HEK293 (cell line): ENCODE data around the gene DLX3.

Experiments
- CTCF ChIA-PET: fragments of 350-600 bp; formaldehyde crosslinking; extraction: SDS; loops from one replicate; lab custom pipeline; 2021; ENCODE audit warnings: antibody characterized with exemption; lab: Yijun Ruan, JAX
- POLR2A ChIA-PET: fragments of 300-600 bp; formaldehyde crosslinking; extraction: SDS; loops from one replicate; lab custom pipeline; 2020; ENCODE audit warnings: antibody characterized with exemption, inconsistent platforms; lab: Yijun Ruan, JAX
- H3K27ac ChIP-seq: fragments of 200-500 bp; sonication (Bioruptor generic); 2 replicates; pipeline ENCODE4 v1.5.1; 2014; ENCODE audit warnings: low read depth, low read length, control low read depth, inconsistent platforms; ENCODE audit errors: extremely low read depth
- H3K36me3 ChIP-seq, 2 experiments: fragments of 200-500 bp in 1 of 2; sonication (Bioruptor generic) in 1 of 2; 1 replicate in 1 of 2; 2 replicates in 1 of 2; pipeline ENCODE4 v1.5.1; 2014 to 2017; ENCODE audit warnings: inconsistent platforms in 2 of 2, low read length in 2 of 2; ENCODE audit not compliant: control insufficient read depth in 2 of 2, insufficient read depth in 1 of 2
- H3K4me1 ChIP-seq: fragments of 200-500 bp; sonication (Bioruptor generic); 2 replicates; pipeline ENCODE4 v1.5.1; 2014; ENCODE audit warnings: mild to moderate bottlenecking, low read length, inconsistent platforms; ENCODE audit not compliant: control insufficient read depth, insufficient read depth
- H3K4me3 ChIP-seq: 2 replicates; pipeline ENCODE4 v1.5.1; 2011; ENCODE audit warnings: low read depth, mild to moderate bottlenecking, control low read depth, low read length, moderate library complexity
- H3K9me3 ChIP-seq: fragments of 200-500 bp; sonication (Bioruptor generic); 2 replicates; pipeline ENCODE4 v1.5.1; 2014; ENCODE audit warnings: low read depth, low read length, inconsistent platforms; ENCODE audit not compliant: control insufficient read depth, insufficient read depth
- KLF7 ChIP-seq: fragments of 450-650 bp; formaldehyde crosslinking; IDR thresholded peaks from 2 replicates; pipeline ENCODE4 v1.5.1; 2016; ENCODE audit warnings: missing biosample characterization, missing genetic modification characterization, borderline replicate concordance
- OVOL3 ChIP-seq: fragments of 450-650 bp; formaldehyde crosslinking; IDR thresholded peaks from 2 replicates; pipeline ENCODE4 v1.5.1; 2016; ENCODE audit warnings: missing biosample characterization, missing genetic modification characterization
- SP3 ChIP-seq: fragments of 450-650 bp; formaldehyde crosslinking; IDR thresholded peaks from 2 replicates; pipeline ENCODE4 v1.5.1; 2016; ENCODE audit warnings: missing biosample characterization, missing genetic modification characterization
- ZBTB20 ChIP-seq: fragments of 450-650 bp; formaldehyde crosslinking; IDR thresholded peaks from 2 replicates; pipeline ENCODE4 v1.5.1; 2016; ENCODE audit warnings: missing biosample characterization, missing genetic modification characterization
- ZNF146 ChIP-seq: fragments of 450-650 bp; formaldehyde crosslinking; IDR thresholded peaks from 2 replicates; pipeline ENCODE4 v1.5.1; 2016; ENCODE audit warnings: missing biosample characterization, missing genetic modification characterization
- ZNF248 ChIP-seq: fragments of 450-650 bp; formaldehyde crosslinking; IDR thresholded peaks from 2 replicates; pipeline ENCODE4 v1.5.1; 2017; ENCODE audit warnings: missing biosample characterization, missing genetic modification characterization
- ZNF626 ChIP-seq: fragments of 450-650 bp; sonication (Bioruptor Pico); formaldehyde crosslinking; IDR thresholded peaks from 2 replicates; pipeline ENCODE4 v1.5.1; 2018; ENCODE audit warnings: missing biosample characterization, missing genetic modification characterization, inconsistent platforms
- ZNF830 ChIP-seq: fragments of 450-650 bp; IDR thresholded peaks from 2 replicates; pipeline ENCODE4 v1.5.0; 2018; ENCODE audit warnings: missing biosample characterization, missing genetic modification characterization, low read depth, mild to moderate bottlenecking, moderate library complexity
- ZSCAN16 ChIP-seq: fragments of 450-650 bp; formaldehyde crosslinking; IDR thresholded peaks from 2 replicates; pipeline ENCODE4 v1.5.1; 2016; ENCODE audit warnings: missing biosample characterization, missing genetic modification characterization
- TF ChIP-seq, protein P1 (sequence below): fragments of 450-650 bp; formaldehyde crosslinking; IDR thresholded peaks from 2 replicates; pipeline ENCODE4 v1.5.1; 2017; ENCODE audit warnings: missing biosample characterization, missing genetic modification characterization
- TF ChIP-seq, protein P2 (sequence below): fragments of 450-650 bp; formaldehyde crosslinking; IDR thresholded peaks from 2 replicates; pipeline ENCODE4 v1.5.1; 2016; ENCODE audit warnings: missing biosample characterization, missing genetic modification characterization
- TF ChIP-seq, protein P3 (sequence below): fragments of 450-650 bp; formaldehyde crosslinking; IDR thresholded peaks from 2 replicates; pipeline ENCODE4 v1.5.1; 2017; ENCODE audit warnings: missing biosample characterization, missing genetic modification characterization
- TF ChIP-seq, protein P4 (sequence below): fragments of 450-650 bp; formaldehyde crosslinking; IDR thresholded peaks from 2 replicates; pipeline ENCODE4 v1.5.1; 2016; ENCODE audit warnings: missing biosample characterization, missing genetic modification characterization
- TF ChIP-seq, protein P5 (sequence below): fragments of 450-650 bp; formaldehyde crosslinking; IDR thresholded peaks from 2 replicates; pipeline ENCODE4 v1.5.1; 2016; ENCODE audit warnings: missing biosample characterization, missing genetic modification characterization
- TF ChIP-seq, protein P6 (sequence below): fragments of 450-650 bp; formaldehyde crosslinking; IDR thresholded peaks from 2 replicates; pipeline ENCODE4 v1.5.1; 2017; ENCODE audit warnings: missing biosample characterization, mild to moderate bottlenecking, missing genetic modification characterization, moderate library complexity

Gene DLX3

DNA sequence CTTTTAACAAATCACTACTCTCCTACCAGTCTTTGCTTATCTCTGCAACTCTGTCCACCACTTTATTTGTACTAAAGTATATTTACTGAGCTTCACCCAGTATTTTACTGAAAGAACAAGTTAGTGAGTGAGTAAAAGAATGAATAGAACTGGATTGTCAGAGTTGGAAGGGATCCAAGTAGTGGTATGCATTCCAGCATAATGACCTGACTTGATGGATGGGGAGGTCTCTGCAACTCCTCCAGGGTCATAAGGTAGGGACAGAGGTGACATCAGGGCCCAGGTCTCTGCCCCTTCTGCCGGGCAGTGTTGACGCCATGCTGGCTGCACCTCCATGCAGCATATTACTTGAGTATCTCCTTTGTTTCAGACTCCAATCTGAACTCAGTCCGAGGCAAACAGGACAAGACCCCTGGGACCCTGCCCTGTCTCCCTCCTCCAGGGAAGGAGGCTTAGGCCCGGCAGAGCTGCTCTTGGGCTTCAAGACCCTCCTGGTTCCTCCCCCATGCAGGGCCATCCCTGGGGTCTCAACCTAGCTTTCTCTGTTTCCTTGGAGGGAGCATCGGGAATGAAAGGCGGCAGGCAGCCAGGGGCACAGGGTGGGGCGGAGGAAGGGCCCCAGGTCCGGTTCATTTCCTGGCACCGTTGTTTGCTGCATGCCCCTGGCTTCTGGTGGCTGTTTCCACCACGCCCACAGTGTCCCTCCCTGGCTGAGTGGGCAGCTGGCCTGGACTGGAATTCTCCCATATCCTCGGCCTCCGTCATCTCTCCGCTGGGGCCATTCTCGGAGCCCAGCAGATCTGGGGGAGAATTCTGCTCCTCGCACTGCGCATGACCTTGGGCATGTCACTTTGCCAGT, 48.5 kb upstream of the DLX3 start:
- CTCF ChIA-PET, result interaction anchor here (0.6 to 0.8 kb wide), 3 partner anchors 23 to 504 kb away, joined by 3 to 8 read pairs (median 4); no protein-coding TSS in a partner anchor
- no peaks in the 10 kb centered on the region for H3K36me3 ChIP-seq
- H3K9me3 ChIP-seq, result no peaks in the 10 kb centered on the region
- no peak overlapping the region for H3K4me3 ChIP-seq
- peaks cover 2% of the 10 kb centered on the region; the same call in 1 of the 2 replicates for H3K4me1 ChIP-seq
- no peak overlapping the region for H3K27ac ChIP-seq
- no peak for TF ChIP-seq ZNF626 (tag by site-specific recombination)
- TF ChIP-seq, protein P1, sequence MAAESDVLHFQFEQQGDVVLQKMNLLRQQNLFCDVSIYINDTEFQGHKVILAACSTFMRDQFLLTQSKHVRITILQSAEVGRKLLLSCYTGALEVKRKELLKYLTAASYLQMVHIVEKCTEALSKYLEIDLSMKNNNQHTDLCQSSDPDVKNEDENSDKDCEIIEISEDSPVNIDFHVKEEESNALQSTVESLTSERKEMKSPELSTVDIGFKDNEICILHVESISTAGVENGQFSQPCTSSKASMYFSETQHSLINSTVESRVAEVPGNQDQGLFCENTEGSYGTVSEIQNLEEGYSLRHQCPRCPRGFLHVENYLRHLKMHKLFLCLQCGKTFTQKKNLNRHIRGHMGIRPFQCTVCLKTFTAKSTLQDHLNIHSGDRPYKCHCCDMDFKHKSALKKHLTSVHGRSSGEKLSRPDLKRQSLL, result no peak
- TF ChIP-seq, protein P2, sequence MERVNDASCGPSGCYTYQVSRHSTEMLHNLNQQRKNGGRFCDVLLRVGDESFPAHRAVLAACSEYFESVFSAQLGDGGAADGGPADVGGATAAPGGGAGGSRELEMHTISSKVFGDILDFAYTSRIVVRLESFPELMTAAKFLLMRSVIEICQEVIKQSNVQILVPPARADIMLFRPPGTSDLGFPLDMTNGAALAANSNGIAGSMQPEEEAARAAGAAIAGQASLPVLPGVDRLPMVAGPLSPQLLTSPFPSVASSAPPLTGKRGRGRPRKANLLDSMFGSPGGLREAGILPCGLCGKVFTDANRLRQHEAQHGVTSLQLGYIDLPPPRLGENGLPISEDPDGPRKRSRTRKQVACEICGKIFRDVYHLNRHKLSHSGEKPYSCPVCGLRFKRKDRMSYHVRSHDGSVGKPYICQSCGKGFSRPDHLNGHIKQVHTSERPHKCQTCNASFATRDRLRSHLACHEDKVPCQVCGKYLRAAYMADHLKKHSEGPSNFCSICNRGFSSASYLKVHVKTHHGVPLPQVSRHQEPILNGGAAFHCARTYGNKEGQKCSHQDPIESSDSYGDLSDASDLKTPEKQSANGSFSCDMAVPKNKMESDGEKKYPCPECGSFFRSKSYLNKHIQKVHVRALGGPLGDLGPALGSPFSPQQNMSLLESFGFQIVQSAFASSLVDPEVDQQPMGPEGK, result no peak
- no peak for TF ChIP-seq KLF7 (tag by site-specific recombination)
- TF ChIP-seq ZNF248 (tag by site-specific recombination), result no peak
- TF ChIP-seq, protein P3, sequence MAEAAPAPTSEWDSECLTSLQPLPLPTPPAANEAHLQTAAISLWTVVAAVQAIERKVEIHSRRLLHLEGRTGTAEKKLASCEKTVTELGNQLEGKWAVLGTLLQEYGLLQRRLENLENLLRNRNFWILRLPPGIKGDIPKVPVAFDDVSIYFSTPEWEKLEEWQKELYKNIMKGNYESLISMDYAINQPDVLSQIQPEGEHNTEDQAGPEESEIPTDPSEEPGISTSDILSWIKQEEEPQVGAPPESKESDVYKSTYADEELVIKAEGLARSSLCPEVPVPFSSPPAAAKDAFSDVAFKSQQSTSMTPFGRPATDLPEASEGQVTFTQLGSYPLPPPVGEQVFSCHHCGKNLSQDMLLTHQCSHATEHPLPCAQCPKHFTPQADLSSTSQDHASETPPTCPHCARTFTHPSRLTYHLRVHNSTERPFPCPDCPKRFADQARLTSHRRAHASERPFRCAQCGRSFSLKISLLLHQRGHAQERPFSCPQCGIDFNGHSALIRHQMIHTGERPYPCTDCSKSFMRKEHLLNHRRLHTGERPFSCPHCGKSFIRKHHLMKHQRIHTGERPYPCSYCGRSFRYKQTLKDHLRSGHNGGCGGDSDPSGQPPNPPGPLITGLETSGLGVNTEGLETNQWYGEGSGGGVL, result no peak
- TF ChIP-seq ZSCAN16 (tag by site-specific recombination), result no peak
- TF ChIP-seq ZBTB20 (tag by site-specific recombination), result no peak
- TF ChIP-seq, protein P4, sequence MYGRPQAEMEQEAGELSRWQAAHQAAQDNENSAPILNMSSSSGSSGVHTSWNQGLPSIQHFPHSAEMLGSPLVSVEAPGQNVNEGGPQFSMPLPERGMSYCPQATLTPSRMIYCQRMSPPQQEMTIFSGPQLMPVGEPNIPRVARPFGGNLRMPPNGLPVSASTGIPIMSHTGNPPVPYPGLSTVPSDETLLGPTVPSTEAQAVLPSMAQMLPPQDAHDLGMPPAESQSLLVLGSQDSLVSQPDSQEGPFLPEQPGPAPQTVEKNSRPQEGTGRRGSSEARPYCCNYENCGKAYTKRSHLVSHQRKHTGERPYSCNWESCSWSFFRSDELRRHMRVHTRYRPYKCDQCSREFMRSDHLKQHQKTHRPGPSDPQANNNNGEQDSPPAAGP (tag by site-specific recombination), result no peak
- no peak for TF ChIP-seq SP3 (tag by site-specific recombination)
- TF ChIP-seq ZNF830 (tag by site-specific recombination), result no peak
- TF ChIP-seq, protein P5, sequence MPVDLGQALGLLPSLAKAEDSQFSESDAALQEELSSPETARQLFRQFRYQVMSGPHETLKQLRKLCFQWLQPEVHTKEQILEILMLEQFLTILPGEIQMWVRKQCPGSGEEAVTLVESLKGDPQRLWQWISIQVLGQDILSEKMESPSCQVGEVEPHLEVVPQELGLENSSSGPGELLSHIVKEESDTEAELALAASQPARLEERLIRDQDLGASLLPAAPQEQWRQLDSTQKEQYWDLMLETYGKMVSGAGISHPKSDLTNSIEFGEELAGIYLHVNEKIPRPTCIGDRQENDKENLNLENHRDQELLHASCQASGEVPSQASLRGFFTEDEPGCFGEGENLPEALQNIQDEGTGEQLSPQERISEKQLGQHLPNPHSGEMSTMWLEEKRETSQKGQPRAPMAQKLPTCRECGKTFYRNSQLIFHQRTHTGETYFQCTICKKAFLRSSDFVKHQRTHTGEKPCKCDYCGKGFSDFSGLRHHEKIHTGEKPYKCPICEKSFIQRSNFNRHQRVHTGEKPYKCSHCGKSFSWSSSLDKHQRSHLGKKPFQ (tag by site-specific recombination), result no peak
- TF ChIP-seq, protein P6, sequence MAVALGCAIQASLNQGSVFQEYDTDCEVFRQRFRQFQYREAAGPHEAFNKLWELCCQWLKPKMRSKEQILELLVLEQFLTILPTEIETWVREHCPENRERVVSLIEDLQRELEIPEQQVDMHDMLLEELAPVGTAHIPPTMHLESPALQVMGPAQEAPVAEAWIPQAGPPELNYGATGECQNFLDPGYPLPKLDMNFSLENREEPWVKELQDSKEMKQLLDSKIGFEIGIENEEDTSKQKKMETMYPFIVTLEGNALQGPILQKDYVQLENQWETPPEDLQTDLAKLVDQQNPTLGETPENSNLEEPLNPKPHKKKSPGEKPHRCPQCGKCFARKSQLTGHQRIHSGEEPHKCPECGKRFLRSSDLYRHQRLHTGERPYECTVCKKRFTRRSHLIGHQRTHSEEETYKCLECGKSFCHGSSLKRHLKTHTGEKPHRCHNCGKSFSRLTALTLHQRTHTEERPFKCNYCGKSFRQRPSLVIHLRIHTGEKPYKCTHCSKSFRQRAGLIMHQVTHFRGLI, result no peak
- TF ChIP-seq ZNF146 (tag by site-specific recombination), result no peak
- TF ChIP-seq OVOL3 (tag by site-specific recombination), result no peak
- POLR2A ChIA-PET, result interaction anchor here (0.7 kb wide), 1 partner anchor 13 kb away, joined by 4 read pairs; the partner anchor contains the start of gene ITGA3
